HepG2 (cell line): ENCODE measurements around the gene ZNF491. TPM values are rescaled to one million over a fixed set of nuclear protein-coding genes. Genes with fewer than 3 reads are reported as not detected.
A peak's percentile ranks its signal among the peaks of the same experiment; 100 is the strongest.

ENCODE experiments used
- BRCA1 ChIP-seq: sonication (generic); formaldehyde crosslinking; IDR thresholded peaks from 2 replicates; pipeline ENCODE4 v1.4.0; 2020; ENCODE audit warnings: missing genetic modification reagents
- DNMT3B ChIP-seq: conservative IDR thresholded peaks from 2 replicates; pipeline ENCODE4 v1.6.1; 2016; ENCODE audit warnings: missing biosample characterization, control low read depth
- MEIS2 ChIP-seq: sonication (generic); formaldehyde crosslinking; IDR thresholded peaks from 2 replicates; pipeline ENCODE4 v1.9.0; 2021; ENCODE audit warnings: mild to moderate bottlenecking, missing genetic modification reagents
- MTF2 ChIP-seq: sonication (generic); formaldehyde crosslinking; IDR thresholded peaks from 2 replicates; pipeline ENCODE4 v1.5.0; 2020; ENCODE audit warnings: missing genetic modification reagents, borderline replicate concordance
- MXI1 ChIP-seq: IDR thresholded peaks from 3 replicates; pipeline ENCODE4 v1.6.1; 2012; ENCODE audit warnings: low read depth, low read length, inconsistent platforms, borderline replicate concordance
- NR2F6 ChIP-seq, 2 experiments: IDR thresholded peaks; 2 replicates each; pipeline ENCODE4 v1.6.1; 2016; ENCODE audit warnings: antibody characterized with exemption in 1 of 2, mild to moderate bottlenecking in 1 of 2
- PLRG1 ChIP-seq: fragments of 450-650 bp; conservative IDR thresholded peaks from 2 replicates; pipeline ENCODE4 v1.6.1; 2016
- POLR2A ChIP-seq, 2 experiments: IDR thresholded peaks; 2 replicates each; pipeline ENCODE4 v1.6.1; 2011; ENCODE audit warnings: low read depth in 2 of 2, low read length in 2 of 2, mild to moderate bottlenecking in 1 of 2, moderate library complexity in 1 of 2; ENCODE audit not compliant: insufficient read depth in 1 of 2
- RXRB ChIP-seq: IDR thresholded peaks from 2 replicates; pipeline ENCODE4 v1.6.1; 2016; ENCODE audit warnings: borderline replicate concordance, missing genetic modification reagents, missing compliant biosample characterization
- SAP130 ChIP-seq: IDR thresholded peaks from 2 replicates; pipeline ENCODE4 v1.6.1; 2016; ENCODE audit warnings: low read depth
- SNAPC4 ChIP-seq: sonication (generic); formaldehyde crosslinking; IDR thresholded peaks from 2 replicates; pipeline ENCODE4 v1.4.0; 2020; ENCODE audit warnings: mild to moderate bottlenecking, missing genetic modification reagents
- ZFX ChIP-seq: sonication (generic); formaldehyde crosslinking; IDR thresholded peaks from 2 replicates; pipeline ENCODE4 v1.4.0; 2020; ENCODE audit warnings: mild to moderate bottlenecking, low read depth, missing genetic modification reagents, moderate library complexity
- ZMYM3 ChIP-seq: sonication (generic); formaldehyde crosslinking; IDR thresholded peaks from 2 replicates; pipeline ENCODE4 v1.5.1; 2020; ENCODE audit warnings: mild to moderate bottlenecking, missing genetic modification reagents
- ZNF564 ChIP-seq: sonication (generic); formaldehyde crosslinking; IDR thresholded peaks from 2 replicates; pipeline ENCODE4 v1.8.1; 2023; ENCODE audit warnings: mild to moderate bottlenecking, missing genetic modification reagents
- ZNF878 ChIP-seq: sonication (generic); formaldehyde crosslinking; IDR thresholded peaks from 2 replicates; pipeline ENCODE4 v1.8.1; 2023; ENCODE audit warnings: mild to moderate bottlenecking, missing genetic modification reagents, moderate library complexity
- ZSCAN12 ChIP-seq: sonication (generic); formaldehyde crosslinking; IDR thresholded peaks from 2 replicates; pipeline ENCODE4 v1.9.0; 2021; ENCODE audit warnings: mild to moderate bottlenecking, missing genetic modification reagents
- polyA plus RNA-seq, 8 experiments: library from polyadenylated mRNA; depleted of rRNA in 3 of 8; stranded (reverse) in 7 of 8; unstranded in 1 of 8; fragments of >200 nt; fragmentation: Illumina TruSeq in 4 of 8; extraction: Trizol in 4 of 8; gene quantifications; 2 replicates each; pipeline versions ENCODE4 v1.2.1 to v1.2.3, GENCODE V29; 2011 to 2016; ENCODE audit warnings: low read depth in 4 of 8, missing spikeins in 1 of 8, mixed read lengths in 1 of 8; ENCODE audit not compliant: insufficient read depth in 1 of 8
- total RNA-seq, 5 experiments: library from RNA; depleted of rRNA; stranded (reverse); fragments of >200 nt; fragmentation: Illumina TruSeq; extraction: Trizol; gene quantifications; 2 replicates each; pipeline ENCODE4 v1.2.3, GENCODE V29; 2016; ENCODE audit warnings: low read depth in 1 of 5
- TF ChIP-seq, protein P1 (sequence below), 2 experiments: fragments of 450-650 bp in 1 of 2; sonication (generic) in 1 of 2; formaldehyde crosslinking in 1 of 2; IDR thresholded peaks; 2 replicates each; pipeline versions ENCODE4 v1.6.1 to v1.8.0; 2016 to 2022; ENCODE audit warnings: antibody characterized with exemption in 1 of 2, mild to moderate bottlenecking in 1 of 2, missing genetic modification reagents in 1 of 2

The ZNF491 gene
- total and polyA plus RNA-seq, 2 of the 13 experiments (the other 11 are each of a cell fraction or from before 2014, with no cell fraction given) = 0.57 to 2.2 TPM

- TF ChIP-seq ZFX (CRISPR knock-in tag) (0 out of 2 replicates have a peak, but pooled peaks have one; percentile 20), ZNF878 (CRISPR knock-in tag) (0 out of 2 replicates have a peak, but pooled peaks have one; percentile 44), ZNF564 (CRISPR knock-in tag) (peak; percentile 64; the same call in 1 of the 2 replicates), BRCA1 (CRISPR knock-in tag) (no peak), ZSCAN12 (CRISPR knock-in tag) (0 out of 2 replicates have a peak, but pooled peaks have one; percentile 7), ZMYM3 (CRISPR knock-in tag) (0 out of 2 replicates have a peak, but pooled peaks have one; percentile 29), MTF2 (CRISPR knock-in tag) (0 out of 2 replicates have a peak, but pooled peaks have one; percentile 72), NR2F6 (IDR thresholded peaks at IDR 0.05) (no peak), NR2F6 (CRISPR knock-in tag; IDR thresholded peaks at IDR 0.05) (peak; percentile 40; the same call in 1 of the 2 replicates), SAP130 (CRISPR knock-in tag) (peak; percentile 94), RXRB (CRISPR knock-in tag) (peak; percentile 44; the same call in 1 of the 2 replicates), POLR2A (IDR thresholded peaks at IDR 0.05; ENCODE audit: insufficient read depth in 1 of 2, low read depth in 2 of 2, low read length in 2 of 2) (peak; percentile 57 to 86), MEIS2 (peak; percentile 81; the same call in 1 of the 2 replicates), MXI1 (peak; percentile 71; the same call in 1 of the 3 replicates), DNMT3B (no peak), SNAPC4 (CRISPR knock-in tag) (no peak), PLRG1 (no peak)
- TF ChIP-seq, protein P1, sequence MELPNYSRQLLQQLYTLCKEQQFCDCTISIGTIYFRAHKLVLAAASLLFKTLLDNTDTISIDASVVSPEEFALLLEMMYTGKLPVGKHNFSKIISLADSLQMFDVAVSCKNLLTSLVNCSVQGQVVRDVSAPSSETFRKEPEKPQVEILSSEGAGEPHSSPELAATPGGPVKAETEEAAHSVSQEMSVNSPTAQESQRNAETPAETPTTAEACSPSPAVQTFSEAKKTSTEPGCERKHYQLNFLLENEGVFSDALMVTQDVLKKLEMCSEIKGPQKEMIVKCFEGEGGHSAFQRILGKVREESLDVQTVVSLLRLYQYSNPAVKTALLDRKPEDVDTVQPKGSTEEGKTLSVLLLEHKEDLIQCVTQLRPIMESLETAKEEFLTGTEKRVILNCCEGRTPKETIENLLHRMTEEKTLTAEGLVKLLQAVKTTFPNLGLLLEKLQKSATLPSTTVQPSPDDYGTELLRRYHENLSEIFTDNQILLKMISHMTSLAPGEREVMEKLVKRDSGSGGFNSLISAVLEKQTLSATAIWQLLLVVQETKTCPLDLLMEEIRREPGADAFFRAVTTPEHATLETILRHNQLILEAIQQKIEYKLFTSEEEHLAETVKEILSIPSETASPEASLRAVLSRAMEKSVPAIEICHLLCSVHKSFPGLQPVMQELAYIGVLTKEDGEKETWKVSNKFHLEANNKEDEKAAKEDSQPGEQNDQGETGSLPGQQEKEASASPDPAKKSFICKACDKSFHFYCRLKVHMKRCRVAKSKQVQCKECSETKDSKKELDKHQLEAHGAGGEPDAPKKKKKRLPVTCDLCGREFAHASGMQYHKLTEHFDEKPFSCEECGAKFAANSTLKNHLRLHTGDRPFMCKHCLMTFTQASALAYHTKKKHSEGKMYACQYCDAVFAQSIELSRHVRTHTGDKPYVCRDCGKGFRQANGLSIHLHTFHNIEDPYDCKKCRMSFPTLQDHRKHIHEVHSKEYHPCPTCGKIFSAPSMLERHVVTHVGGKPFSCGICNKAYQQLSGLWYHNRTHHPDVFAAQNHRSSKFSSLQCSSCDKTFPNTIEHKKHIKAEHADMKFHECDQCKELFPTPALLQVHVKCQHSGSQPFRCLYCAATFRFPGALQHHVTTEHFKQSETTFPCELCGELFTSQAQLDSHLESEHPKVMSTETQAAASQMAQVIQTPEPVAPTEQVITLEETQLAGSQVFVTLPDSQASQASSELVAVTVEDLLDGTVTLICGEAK (IDR thresholded peaks at IDR 0.05) = no peak
- TF ChIP-seq, protein P1 (CRISPR knock-in tag; IDR thresholded peaks at IDR 0.05) = no peak; the same call in 1 of the 2 replicates
These were observed 30.6 kb upstream of the ZNF491 start (continued) for GRCh38 chr19:11767633-11768133.
